K562 treated with DMSO at 1 percent for 12 hours (cell line): ENCODE measurements around the gene PLEKHG7. TPM values are rescaled to one million over a fixed set of nuclear protein-coding genes. Genes with fewer than 3 reads are reported as not detected.

ENCODE experiments used
- total RNA-seq: library from RNA; unstranded; fragments of 300-600 nt; gene quantifications from 2 replicates; pipeline ENCODE4 v1.2.3, GENCODE V29; 2022; ENCODE audit not compliant: insufficient read depth

The PLEKHG7 gene
- total RNA-seq = not detected in 2 replicates

GRCh38 chr12:92702754-92703679 lies at the start of gene PLEKHG7:
PLEKHG7 (plus strand) TSS chr12:92702989; CDS start chr12:92706632, 3,643 bp downstream.

Other genes with a start within 250 kb of the PLEKHG7 start
- gene EEA1, start 226.3 kb downstream of the PLEKHG7 start, total RNA-seq = 0.88 and 5.6 TPM in 2 replicates